Measurements from ENCODE around the gene CEP131. TPM values are rescaled to one million over a fixed set of nuclear protein-coding genes. Genes with fewer than 3 reads are reported as not detected.

The CEP131 gene
- total RNA-seq, 1 donor from 2014 or later: 8.9 TPM

DNA sequence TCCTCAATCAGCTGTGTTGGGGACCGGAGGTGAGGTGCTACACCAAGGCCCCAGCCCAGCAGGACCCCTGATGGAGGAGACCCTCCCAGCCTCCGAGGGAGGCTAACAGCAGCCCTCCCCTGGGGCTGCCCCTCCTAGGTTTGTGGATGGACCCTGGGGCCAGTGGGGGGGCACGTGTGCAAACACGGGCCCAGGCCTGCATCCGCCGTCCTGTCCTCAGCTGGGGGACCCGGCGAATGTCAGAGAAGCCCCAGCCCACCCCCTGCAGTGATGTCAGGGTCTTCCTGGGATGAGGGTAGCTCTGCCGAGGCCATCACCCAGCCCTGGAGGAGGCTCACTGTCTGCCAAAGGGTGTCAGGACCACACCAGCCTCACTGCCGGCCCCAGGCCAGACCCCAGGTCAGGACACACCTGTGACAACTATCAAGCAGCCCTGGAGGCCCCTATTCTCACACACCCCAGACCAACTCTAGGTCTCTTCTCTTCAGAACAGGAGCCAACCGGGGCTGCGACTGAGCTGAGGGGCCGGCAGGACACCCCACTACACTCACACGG lies 26.7 kb downstream of the CEP131 start:
- intact Hi-C loops (cut with DNase I): no loop called here
- DNase-seq (ENCODE audit: missing footprints): no peak
- no peak for ATAC-seq

DNA sequence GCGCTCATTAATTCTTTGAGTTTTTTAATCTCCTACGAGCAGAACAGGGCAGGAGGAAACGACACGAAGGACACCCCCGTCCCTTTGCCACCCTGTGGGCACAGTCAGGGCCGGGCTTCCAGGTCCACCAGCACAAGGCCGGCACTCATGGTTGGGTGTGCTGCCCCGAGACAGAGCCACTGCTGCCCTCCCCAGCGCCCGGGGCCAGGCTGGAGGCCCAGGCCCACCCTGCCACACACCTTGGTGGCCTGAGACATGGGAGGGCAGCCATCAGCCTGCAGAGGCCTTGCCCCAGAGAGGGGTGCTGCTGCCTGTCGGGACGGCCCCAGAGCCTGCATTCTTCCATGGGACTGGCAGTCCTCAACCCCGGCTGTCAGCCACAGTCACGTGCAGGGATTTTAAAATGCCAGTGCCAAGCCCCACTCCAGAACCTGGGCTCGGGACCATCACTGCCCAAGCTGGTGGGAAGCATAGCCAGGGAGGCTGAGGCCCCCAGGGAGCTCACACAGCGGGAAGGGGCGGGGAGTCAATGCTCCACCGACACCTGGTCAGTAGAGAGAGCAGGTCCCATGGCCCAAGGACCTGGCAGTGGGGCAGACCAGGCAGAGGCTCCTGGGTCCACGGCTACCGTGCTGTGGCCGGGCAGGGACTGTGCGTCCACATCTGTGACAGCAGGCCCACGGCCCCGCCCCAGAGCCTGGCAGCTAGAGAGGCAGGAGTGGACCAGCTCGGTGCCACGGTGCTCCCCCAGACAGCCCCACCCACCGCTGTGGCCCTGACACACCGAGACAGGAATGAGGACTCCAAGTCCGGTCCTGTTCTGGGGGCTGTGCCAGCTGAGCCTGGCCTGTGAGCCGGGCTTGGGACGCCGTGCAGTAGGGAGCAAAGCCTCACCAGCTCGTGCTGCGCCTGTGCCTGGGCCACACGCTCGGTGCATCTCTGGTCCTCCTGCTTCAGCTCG lies 27.5 kb downstream of the CEP131 start:
- peak; percentile 83 for DNase-seq (ENCODE audit: missing footprints)
- ATAC-seq: peak; percentile 86
- intact Hi-C loops (cut with DNase I): no loop called here

DNA sequence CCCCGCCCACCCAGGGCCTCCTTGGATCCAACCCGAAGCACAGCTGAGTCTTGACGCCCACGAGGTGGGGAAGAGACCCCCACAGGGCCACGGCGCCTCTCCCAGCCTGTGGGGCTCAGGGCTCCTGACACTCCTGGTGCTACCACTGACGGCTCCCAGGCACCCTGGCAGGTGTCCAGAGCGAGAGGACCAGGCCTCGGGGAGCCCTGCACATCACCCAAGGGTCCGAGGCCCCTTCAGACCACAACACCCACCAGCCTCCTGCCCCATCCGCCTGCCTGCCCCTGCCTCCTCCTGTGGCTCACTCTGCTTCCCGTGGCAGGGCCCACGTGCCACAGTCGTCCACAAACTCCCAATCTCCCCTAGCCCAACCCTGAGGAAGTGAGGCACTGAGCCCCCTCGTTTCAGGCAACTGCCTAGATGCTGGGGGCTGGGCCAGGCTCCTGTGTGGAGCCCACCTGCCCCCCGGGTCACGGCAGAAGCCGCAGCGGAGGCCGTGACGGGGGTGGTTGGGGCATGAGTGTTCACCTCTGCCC lies 28.5 kb downstream of the CEP131 start:
- intact Hi-C loops (cut with DNase I): no loop called here
- DNase-seq (ENCODE audit: missing footprints) (no peak), ATAC-seq (no peak)

DNA sequence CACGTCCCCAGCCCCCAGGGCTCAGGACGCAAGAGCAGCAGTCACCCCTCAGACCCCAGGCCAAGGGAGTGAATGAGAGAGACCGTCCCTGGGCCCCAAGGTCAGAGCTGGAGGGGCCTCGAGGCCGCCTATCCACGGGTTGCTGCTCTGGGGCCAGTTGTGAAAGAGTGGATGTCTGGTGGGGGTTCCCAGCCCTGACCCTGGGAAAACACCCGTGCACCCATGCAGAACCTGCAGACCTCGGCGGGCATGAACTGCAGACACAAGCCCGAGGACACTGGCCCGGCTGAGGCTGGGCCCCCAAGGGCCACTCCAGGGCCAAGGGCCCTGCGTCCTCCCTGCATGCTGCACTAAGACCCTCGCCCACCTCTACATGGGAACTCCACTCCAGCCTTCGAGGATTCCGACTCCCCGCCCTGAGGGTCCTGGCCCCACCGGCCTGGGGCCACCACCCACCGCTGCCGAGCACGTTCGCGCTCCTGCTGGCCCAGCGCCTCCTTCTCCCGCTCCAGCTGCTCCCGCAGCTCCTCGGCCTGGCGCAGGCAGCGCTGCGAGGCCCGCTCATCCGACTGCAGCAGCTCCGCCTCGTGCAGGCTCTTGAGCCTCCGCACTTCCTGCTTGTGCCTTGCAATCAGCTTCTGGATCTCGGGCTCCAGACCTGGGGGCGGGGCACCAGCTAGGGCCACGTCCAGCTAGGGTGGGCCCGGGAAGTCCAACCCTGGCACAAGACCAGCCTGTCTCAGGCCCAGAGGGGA lies 29.1 kb downstream of the CEP131 start:
- intact Hi-C loops (cut with DNase I): no loop called here
- ATAC-seq (no peak), DNase-seq (ENCODE audit: missing footprints) (no peak)

DNA sequence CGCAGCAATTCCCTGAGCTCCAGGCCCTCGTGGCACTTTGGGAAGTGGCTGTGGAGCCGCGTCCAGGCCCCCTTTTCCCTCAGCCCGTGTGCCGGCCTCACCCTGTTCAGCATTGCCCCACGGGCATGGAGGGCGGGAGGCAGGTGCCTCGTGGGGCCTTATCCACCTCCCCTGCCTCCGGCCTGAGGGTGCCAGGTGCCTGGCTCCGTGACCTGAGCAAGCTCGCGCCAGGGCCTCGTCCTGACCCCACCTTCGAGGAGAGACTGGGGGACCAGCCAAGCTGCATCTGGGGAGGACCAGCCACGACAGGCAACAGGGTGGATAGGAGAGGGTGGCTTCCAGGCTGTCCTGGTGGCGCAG lies 29.7 kb downstream of the CEP131 start:
- DNase-seq (ENCODE audit: missing footprints) (no peak), ATAC-seq (no peak)
- intact Hi-C loops (cut with DNase I): no loop called here

DNA sequence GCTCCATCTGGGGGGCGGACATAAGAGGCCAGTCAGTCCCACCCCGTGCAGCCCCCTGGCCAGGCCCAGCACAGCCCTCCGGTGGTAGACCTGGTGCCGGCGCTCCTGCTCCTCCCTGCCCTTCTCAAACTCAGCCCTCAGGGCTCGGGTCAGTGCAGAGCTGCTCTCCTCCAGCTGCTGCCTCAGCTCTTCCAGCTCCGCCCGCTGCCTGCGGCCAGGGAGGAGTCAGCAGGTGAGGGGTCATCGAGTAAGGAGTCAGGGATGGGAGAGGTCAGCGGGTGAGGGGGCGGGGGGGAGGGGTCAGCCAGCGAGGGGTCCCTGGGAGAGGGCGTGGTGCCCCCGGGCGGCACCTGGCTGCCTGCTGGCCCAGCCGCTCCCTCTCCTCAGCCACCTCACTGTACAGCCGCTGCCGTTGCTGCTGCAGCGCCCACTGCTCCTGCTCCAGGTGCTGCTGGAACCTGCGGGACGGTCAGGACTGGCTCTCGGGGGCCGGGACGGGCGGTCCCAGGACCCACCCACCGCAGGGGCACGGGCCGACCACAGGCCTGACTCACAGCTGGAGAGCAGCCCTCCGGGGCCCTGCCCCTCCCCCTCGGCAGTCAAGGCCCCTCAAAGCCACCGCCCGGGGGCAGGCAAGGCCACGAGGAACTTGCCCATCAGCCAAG lies 30.2 kb downstream of the CEP131 start:
- no peak for DNase-seq (ENCODE audit: missing footprints)
- intact Hi-C loops (cut with DNase I): no loop called here
- no peak for ATAC-seq

DNA sequence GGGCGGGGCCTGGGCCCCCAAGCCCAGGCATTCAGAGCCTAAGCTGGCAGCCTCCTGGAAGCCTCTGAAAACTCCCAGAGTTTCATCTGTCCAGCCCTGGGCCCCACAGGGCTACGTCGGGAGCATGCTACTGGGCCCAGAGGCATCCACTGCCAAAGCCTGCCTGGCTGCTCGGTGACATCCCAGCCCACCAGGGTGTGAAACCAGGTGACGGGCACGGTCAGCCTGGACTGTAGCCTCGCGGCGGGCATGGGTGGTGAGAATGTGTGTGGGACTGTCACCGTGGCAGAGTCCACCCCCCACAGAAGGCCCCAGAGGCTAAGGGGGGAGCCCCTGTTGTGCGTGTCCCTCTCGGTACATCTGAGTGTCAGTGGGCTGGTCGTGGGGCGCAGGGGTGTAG lies 31.1 kb downstream of the CEP131 start:
- intact Hi-C loops (cut with DNase I): no loop called here
- DNase-seq (ENCODE audit: missing footprints) (no peak), ATAC-seq (no peak)

DNA sequence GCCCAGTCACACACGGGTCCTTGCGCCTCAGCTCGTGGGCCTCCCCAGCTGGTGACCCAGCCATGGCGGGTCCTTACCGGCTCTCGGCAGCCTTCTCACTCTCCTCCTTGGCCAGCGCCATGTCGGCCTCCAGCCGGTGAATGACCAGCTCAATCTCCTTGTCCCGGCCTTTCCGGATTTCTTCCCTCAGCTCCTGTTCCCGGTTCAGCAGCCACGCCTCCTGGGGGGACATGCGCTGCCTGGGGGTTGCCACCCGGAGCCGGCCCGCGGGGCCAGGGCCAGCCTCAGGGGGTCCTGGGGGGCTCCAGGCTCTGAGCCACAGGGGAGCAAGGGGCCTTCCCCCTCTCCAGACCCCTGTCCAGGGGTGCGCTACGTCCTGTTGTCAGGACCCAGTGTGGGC lies 31.6 kb downstream of the CEP131 start:
- ATAC-seq (no peak), DNase-seq (ENCODE audit: missing footprints) (no peak)
- intact Hi-C loops (cut with DNase I): no loop called here

DNA sequence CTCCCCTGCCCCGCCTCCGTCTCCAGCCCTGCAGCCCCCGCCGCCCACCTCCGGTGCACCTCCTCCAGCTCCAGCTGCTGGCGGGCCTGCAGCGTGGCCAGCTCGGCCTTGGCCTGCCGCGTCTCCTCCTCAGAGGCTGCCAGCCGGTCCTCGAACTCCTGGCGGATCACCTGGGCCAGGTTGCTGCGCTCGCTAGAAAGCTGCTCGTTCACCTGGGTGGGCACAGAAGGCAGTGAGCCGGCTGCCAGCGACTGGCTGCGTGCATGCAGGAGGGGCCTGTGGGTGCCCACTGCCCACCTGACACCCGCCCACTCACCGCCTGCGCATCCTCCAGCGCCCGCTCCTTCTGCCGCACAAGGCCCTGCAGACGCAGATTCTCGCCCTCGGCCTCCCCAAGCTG lies 32.2 kb downstream of the CEP131 start:
- ATAC-seq (no peak), DNase-seq (ENCODE audit: missing footprints) (no peak)
- intact Hi-C loops (cut with DNase I): no loop called here

DNA sequence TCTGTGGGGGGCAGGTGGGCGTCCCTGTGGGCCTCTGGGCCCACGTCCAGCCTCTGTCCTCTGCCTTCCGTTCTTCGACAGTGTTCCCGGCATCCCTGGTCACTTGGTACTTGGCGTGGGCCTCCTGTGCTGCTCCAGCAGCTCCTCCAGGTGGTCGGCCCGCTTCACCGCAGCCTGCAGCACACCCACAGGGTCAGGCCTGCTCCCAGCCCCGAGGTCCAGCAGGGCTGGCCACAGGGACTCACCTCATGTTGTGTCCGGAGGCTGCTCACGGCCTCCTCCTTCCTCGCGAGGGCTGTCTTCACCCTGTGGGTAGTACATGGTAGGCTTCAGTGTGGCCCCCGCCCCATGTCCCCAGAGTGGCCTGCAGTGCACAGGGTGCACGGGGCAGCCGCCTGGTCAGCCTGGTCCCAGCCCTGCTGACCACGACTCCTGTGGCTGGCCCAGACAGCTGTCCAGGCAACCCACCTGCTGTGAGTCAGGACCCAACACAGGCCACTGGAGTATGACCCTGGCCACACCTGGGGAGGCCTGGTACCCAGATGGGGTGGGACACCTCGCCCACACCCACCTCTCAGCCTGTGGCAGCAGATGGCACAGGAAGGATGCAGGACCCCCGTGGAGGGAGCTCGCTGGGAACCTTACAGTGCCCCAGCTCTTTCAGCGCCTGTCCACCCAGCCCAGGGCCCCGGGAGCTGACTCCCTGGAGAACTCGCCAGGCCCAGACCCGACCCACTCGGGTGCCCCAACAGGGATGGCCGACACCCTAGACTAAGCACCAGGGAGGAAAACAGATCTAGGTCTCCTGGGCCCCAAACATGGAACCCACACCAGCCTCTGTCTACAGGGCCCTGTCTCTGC lies 32.9 kb downstream of the CEP131 start:
- intact Hi-C loops (cut with DNase I): no loop called here
- ATAC-seq: no peak

DNA sequence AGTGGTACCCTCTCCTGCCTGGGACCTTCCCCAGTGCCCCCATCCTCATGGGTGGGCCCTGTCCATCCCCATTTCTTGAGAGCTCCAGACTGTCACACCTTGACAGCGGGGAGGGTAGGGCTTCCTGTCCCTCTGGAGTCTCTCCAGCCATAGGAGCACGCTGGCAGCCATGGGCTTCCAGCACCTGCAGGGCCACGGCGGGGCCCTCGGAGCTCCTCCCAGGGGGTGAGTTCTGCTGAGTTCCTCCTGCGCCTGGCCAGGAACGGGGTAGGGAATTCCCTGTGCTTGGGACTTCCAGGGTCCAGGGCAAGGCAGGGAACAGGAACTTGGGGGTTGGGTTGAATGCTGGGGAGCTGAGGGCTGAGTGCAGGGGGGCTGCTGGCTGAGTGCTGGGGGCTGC lies 33.7 kb downstream of the CEP131 start:
- intact Hi-C loops (cut with DNase I): no loop called here
- DNase-seq (ENCODE audit: missing footprints) (peak; percentile 11), ATAC-seq (no peak)

More for the DNA sequence above, 32.9 kb downstream of the CEP131 start:
- DNase-seq (ENCODE audit: missing footprints): no peak

DNA sequence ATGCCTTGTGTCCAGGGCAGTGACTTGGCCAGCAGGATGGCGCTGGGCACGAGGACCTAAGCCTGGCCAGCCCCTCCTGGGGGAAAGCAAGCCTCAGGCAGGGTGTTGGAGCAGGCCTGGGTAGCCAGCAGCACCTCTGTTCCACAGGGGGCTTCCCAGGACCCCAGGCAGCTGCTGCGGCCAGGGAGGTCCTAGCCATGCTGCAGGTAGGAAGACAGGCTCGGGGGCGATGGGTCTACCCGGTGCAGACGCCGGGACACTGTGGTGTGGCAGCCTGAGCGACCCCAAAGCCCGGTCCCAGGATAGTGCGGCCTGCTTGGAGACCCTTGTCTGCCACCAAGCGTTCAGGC lies 34.3 kb downstream of the CEP131 start:
- intact Hi-C loops (cut with DNase I): no loop called here
- ATAC-seq (no peak), DNase-seq (ENCODE audit: missing footprints) (peak; percentile 53)

DNA sequence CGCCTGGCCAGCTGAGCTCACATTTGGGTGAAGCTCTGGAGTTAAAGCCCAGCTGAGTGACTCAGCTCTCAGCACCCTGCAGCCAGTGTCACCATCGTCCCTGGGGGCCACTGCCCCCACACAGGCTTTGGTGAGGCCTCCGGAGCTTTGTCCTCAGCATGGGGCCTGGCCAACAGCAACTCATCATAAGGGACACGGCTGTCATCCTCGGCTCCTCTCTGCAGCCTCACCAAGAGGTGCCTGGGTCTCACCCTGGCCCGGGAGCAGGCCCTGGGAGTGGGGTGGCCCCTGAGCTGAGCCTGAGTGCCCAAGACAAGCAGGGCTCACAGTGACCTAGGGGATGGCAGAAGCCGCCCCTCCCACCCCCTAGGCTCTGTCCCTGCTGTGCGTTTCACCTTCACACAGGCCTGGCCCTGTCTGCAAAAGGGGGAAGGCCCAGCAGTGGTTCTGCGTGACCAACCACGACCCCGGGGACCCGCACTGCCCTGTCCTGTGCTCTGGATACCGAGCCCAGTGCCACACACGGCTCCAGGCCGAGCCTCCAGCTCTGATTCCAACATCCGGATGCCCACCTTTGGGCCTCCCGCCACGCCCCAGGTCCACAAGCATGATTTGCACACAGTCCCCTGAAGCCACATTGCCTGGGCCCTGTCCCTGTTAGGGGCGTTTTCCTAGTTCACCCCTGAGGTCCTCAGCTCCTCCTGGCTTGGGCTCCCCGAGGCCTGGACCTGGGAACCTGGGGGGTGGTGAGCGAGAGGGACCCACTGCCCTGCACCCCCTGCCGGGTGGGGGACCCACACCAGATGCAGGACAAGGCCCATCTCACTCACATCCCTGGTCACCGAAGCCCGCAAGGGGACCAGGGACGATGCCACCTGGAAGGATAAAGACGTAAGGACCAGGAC lies 34.9 kb downstream of the CEP131 start:
- DNase-seq (ENCODE audit: missing footprints) (peak; percentile 56), ATAC-seq (no peak)
- intact Hi-C loops (cut with DNase I): no loop called here

DNA sequence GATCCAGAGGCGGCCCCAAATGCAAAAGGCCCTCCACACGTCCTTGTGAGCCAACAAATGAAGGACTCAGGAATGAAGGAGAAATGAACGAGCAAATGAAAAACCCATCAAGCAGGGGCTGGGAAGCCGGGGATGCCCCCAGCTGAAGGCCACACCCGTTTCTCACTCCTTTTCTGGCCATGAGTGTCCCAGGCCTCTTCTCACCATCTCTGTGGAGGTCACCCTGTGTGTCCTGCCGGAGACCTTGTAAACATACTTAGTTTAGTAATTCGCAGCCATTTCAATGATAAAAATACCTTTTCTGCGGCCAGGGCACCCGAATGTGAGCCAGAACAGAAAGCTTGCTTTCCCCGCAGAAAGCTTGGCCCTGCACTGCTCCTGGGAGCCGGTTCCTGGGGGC lies 35.6 kb downstream of the CEP131 start:
- ATAC-seq (no peak), DNase-seq (ENCODE audit: missing footprints) (peak; percentile 4)
- intact Hi-C loops (cut with DNase I): no loop called here

DNA sequence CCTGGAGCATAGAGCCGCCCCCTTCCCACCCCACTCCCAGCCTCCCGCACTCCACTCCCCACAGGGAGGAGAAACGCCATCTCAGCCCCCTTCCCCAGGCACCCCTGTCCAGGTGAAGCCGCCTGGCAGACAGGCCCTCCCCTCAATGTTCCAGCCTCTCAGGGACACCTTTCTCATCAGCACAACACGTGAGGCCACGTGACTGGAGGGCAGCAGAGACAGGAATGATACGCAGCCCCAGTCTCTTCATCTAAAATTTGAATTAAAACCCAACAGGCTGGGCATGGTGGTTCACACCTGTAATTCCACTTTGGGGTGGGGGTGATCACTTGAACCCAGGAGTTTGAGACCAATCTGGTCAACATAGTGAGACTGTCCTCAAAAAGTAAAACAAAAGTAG lies 36.6 kb downstream of the CEP131 start:
- intact Hi-C loops (cut with DNase I): no loop called here
- DNase-seq (ENCODE audit: missing footprints) (peak; percentile 17), ATAC-seq (no peak)

DNA sequence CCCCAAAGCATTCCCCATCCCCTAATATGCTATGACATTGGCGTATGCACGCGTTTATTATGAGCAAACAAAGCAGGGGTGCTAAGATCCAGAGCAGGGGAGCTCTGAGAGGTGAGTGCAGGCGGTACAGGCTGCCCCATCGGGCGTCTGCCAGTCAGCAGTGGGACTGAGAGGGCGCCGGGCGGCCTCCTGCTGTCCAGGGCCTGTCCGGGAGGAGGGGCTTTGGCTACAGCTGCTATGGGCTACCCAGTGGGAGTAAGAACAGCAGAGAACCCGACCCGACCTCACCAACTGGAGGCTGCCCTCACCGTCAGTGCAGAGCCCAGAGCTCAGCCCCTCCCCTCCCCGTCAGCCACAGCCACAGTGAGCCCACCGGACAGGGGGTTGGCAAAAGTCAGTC lies 38.2 kb downstream of the CEP131 start:
- DNase-seq (ENCODE audit: missing footprints): no peak
- no peak for ATAC-seq
- intact Hi-C loops (cut with DNase I): no loop called here

DNA sequence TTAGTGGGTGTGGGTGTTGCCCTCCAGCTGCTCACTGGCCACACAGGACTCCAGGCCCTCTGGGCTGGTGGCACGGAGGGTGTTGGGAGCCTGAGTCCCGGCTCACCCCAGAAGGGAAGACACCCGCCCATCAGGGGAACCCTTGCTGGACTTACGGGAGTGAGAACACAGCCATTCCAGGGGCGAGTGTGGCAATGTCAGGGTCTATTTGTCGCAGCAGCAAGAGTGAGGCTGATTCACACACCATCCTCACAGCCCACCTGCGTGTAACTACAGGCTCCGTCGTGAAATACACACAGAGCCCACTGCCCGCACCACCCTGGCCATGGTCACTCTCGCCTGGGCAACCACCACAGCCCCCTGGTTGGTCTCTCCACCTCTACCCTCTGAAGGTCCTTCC lies 39.0 kb downstream of the CEP131 start:
- intact Hi-C loops (cut with DNase I): no loop called here
- ATAC-seq (no peak), DNase-seq (ENCODE audit: missing footprints) (no peak)
